A172 (cell line): ENCODE results near the gene PANK3. TPM values are rescaled to one million over a fixed set of nuclear protein-coding genes. Genes with fewer than 3 reads are reported as not detected.
"Not testable (repeated sequence)": the region's sequence is repeated elsewhere in the genome, so short reads cannot be mapped to it uniquely, and the experiment has no call there.

Experiments used
- DNase-seq: peaks from one replicate; pipeline ENCODE4 v3.0.0-alpha.2; 2015; ENCODE audit warnings: low spot score
- total RNA-seq: library from RNA; depleted of rRNA; stranded (reverse); fragments of >200 nt; shearing (Covaris generic); gene quantifications from 2 replicates; pipeline ENCODE4 v1.2.3, GENCODE V29; 2014

Gene PANK3
- total RNA-seq, 1 experiment from 2014 or later = 62.3 TPM

DNA sequence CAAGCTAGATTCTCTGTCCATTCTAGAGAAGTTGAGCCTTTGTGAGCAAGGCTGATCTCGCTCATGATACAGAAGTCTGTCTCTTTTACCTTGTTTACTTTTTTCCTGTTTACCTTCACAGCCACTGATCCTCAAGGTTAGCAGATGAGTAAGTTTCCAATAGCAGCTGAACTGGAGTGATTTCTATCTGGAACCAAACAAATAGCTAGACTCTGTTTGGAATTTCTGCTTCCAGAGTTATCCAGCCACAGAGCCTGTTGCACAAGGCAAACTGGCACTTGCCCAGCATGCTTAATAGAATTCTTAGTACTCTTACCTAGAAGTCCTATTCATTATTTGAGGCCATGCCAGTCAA lies 12.8 kb upstream of the PANK3 start:
- no peak for DNase-seq

DNA sequence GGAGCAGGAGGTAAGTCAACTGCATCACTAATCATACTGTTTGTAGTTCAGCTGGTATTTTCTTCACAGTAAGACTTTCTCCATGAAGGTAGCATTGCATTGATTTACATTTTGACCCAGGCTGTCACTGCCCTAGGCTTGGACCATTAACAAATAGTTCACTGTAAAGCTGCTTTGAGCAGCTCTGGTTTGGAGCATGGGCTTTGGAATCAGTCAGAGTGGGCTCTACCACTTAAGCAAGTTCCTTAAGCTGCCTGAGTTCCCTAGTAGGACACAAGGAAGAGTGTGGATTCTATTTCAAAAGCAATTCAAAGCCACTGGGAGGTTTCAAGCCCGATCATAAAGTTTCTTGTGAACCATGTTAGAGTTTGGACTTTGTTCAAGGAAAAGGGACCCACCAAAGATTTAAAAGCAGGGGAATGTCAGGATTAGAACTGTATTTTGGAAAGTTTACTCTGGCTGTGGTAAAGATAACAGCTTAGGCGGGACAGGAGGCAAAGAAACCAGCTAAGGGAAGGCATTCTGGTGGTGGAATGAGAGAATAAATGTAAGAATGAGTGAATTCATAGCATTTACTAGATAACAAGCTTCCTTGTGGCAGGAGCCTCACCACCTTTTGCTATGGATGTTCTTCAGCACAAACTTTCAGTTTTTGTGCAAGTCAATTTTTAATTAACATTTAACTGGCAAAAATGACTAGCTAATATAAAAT lies 12.3 kb upstream of the PANK3 start:
- DNase-seq = no peak

DNA sequence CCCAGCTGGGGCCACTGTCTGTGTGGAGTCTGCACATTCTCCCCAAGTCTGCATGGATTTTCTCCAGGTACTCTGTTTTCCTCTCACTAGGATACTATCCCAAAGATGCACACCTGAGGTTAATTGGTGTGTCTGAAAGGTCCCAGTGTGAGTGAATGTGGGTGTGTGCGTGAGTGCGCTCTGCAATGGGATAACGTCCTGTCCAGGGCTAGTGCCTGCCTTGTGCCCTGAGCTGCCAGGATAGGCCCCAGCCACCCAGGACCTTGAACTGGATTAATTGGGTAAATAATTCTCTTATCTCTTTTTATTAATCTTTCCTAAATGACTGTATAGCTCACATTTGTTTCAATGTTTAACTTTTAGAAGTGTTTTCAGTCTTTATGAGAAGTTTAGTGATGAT lies 11.5 kb upstream of the PANK3 start:
- no peak for DNase-seq

DNA sequence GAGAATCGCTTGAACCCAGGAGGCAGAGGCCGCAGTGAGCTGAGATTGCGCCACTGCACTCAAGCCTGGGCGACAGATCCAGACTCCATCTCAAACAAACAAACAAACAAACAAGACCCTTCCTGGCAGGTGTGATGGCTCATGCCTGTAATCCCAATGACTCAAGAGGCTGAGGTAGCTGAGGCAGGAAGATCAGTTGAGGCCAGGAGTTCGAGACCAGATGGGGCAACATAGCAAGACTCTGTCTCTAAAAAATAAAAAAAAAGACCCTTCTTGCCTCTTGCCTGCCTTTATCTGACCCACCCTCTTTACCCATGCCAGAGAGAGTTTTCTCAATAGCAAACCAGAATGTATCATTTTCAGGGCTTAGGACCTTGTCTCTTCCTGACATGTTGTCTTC lies 8.8 kb upstream of the PANK3 start:
- no peak for DNase-seq

DNA sequence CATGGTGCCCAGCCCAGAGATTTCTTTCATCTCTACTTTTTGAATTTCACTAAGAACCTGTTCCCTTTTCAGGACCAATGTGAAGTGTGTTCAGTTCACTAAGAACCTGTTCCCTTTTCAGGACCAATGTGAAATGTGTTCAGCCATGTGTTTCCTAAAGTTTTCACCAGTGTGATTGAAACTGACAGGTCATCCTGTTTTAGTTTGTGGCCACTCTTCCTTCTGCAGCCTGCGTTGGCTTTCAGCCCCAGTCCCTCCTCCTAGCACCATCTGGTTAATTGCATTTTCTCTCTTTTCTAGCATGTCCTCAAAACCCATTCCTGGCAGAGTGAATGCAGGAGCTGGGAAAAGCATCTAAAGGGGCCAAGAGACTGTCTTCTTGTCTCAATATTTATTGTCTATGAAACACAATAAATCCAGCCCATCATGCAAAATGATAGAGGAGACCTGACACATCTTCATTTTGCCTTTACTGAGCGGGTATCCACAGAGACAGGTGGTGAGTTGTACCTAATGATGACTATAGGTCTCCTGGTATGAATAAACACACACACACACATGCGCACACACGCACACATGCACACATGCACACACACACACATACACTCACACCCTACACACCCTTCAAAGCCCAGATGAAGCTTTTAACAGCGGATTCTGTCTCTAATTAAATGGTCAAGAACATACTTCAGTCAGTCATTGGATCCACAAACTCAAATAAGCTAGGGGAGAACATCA lies 6.1 kb upstream of the PANK3 start:
- no peak for DNase-seq

DNA sequence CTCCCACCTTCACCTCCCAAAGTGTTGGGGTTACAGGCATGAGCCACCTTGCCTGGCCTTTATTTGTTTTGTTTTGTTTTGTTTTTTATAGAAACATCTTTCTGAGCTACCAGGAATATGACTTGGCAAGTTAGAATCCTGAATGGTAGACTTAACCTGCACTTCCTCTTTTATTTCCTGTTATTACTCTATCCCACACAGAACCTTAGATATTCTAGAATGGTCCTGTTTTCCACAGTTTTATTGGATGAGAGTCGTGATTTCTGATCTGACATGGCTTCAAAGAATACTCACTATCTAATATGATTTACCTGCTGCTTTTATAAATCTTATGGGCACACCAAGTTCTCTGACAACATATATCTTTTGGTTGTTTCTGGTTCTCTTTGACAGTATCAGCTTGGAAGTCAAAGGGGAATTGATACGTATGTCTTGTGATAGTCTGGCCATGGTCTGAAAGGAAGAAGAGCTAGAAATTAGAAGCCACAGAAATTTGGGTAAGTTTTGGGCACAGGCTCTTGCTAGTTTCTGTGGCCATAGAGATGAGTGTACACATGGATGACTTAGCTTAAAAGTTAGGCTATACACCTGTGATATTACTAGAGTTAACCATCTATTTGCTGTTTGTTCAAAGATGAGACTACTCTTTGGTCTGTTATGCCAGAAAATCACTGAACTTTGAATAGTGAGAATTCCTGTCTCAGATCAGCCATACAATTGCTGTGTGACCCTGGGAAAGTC lies 4.7 kb upstream of the PANK3 start:
- no peak for DNase-seq

DNA sequence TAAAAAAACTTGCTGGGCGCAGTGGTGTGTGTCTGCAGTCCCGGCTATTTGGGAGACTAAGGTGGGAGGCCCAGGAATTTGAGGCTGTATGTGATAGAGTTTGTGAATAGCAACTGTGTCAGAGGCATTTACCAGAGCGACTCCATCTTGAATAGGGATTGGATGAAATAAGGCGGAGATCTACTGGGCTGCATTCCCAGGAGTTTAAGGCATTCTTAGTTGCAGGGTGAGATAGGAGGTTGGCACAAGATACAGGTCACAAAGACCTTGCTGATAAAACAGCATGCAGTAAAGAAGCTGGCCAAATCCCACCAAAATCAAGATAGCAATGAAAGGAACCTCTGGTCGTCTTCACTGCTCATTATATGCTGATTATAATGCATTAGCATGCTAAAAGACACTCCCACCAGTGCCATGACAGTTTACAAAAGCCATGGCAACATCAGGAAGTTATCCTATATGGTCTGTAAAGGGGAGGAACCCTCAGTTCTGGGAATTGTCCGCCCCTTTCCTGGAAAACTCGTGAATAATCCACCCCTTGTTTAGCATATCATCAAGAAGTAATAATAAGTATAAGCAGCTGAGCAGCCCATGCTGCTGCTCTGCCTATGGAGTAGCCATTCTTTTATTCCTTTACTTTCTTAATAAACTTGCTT lies 1.8 kb upstream of the PANK3 start:
- not testable (repeated sequence) for DNase-seq

DNA sequence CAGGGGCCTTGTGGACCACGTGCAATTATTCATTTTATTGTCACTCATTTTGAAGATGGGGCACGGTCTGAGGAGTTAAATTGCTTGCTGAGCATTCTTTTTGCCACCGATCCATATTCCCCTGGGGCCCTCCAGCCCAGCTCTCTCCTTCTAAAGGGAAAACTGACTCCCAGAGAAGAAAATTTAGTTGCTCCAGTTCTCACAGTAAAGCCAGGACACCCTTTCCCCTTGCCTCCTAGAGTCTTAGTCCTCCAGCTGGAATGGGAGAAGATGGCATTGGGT lies 1.0 kb upstream of the PANK3 start:
- DNase-seq = no peak

DNA sequence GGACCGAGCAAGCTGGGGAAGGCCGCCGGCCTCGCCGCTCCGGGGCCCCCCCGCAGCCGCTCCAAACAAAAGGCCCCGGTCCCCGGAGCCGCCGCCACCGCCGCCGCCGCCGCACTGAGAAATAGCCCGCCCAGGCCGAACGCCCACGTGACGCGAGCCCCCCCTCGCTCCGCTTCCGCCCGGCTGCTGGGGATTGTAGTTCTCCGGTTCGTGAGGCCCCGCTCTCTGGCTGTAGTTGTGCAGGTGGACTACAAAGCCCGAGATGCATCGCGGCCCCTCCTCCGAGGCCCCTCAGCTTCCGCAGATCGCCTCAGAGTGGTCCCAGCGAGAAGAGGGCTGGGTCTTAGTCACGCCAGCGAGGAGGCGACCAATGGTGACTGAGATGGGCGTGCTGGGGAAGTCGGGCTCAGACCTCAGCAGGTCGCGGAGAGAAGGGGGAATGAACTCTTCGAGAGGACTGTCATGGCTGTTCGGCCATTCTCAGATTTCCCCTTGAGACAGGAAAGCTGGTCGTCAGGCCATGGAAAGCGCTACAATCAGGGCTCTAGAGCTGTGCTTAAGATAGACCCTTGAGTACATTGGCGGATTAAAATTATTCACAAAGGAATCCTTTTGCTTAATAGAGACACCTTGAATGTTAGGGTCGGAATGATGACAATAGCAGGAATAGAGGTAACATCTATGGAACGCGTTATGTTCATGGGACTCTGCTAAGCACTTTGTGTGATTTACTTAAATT lies 489 bp upstream of the PANK3 start:
- DNase-seq = peak; percentile 99

DNA sequence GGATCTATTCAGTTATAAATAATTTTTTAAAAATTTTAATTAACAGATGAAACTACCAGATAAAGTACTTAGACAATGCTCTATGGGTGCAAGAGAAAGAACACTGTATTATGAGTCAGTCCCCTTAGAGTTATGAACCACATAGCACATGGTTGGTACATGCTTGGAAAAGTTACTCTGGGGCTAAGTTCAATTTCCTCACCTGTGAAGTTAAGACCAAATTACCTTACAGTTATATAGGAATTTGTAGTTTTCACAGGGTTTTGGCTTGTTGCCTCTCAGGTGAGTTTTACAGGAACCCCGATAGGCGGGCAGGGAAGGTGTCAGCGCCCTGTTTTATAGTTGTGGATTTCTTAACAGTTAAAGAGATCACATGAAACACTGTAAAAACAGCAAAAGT lies 1.2 kb downstream of the PANK3 start:
- peak; percentile 10 for DNase-seq

DNA sequence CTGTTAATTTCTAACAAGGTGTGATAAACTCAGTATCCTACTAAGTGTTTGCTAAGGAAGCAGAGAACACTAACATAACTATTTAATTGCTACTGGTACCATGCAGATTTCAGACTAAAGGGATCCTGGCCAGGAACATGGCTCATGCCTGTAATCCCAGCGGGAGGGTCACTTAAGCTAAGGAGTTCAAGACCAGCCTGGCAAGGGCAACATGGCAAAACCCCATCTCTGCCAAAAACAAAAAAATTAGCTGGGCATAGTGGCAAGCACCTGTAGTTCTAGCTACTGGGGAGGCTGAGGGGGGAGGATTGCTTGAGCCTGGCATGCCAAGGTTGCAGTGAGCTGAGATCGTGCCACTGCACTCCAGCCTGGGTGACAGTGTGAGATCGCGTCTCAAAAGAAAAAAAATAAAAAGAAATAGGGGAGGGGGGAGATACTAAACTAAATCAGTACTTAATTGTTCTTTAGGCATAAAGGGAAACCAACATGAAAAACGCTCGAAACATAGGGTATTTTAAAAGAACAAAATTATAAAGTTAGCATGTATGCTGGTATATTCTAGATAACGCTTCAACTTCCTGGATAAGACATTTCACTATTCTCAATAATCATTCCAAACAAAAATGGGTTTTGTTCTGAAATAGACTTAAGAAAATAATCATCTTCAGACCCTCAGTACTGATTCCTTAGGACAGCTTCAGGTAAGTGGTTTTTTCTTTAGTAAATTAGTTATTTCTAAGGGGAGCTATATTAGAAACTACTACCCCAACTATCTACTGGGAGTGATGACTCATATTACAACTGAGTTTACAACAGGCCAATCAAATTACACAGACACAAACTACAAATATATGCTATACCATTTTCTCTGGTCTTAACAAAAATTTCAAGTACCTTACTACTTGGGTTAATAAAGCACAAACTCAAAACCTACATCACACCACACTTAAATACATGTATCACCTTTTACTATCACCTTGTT lies 3.5 kb downstream of the PANK3 start:
- no peak for DNase-seq

DNA sequence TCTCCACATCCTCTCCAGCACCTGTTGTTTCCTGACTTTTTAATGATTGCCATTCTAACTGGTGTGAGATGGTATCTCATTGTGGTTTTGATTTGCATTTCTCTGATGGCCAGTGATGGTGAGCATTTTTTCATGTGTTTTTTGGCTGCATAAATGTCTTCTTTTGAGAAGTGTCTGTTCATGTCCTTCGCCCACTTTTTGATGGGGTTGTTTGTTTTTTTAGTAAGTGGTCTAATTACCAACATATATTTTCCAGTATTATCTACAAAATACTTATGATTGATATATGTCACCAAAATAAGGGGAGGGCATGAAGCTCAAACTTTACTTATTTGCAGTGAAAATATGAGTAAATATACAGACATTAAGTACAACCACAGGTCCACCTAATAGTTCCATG lies 5.0 kb downstream of the PANK3 start:
- not testable (repeated sequence) for DNase-seq

DNA sequence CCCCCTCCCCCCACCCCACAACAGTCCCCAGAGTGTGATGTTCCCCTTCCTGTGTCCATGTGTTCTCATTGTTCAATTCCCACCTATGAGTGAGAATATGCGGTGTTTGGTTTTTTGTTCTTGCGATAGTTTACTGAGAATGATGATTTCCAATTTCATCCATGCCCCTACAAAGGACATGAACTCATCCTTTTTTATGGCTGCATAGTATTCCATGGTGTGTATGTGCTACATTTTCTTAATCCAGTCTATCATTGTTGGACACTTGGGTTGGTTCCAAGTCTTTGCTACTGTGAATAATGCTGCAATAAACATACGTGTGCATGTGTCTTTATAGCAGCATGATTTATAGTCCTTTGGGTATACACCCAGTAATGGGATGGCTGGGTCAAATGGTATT lies 5.5 kb downstream of the PANK3 start:
- DNase-seq = not testable (repeated sequence)

DNA sequence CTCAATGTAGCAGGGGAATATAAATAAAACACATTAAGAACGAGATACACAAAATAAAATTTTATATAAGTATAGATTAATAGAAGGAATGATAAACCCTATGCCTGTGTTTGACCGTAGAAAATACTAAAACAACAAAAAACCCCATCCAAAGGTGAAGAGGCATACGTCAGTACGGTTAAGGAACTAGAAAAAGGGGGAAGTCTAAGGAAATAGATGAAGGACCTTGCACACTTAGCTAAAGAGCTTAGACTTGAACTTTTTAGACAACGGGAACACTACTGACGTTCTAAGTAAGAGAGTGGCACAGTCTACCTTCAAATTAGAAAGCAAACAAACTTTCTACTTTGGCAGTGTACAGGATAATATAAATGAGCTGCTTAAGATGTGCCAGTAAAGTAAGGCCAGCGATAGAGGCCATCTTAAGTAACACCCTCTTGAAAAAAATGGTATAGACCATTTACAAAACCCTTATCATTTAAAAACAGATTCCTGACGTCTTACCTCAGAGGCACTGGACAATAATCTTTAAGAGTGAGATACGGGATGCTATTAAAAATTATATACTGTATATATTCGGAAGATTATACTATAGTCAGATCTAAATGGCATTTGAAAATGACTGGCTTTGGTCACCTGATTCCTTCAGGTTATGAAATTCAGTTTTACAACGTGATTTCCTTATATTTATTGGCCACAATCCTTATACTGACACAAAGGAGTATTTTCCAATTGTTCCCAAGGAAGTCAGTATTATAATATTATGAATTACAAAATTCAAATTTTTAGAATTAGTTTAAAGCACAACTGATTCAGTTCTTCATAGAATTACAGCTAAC lies 8.5 kb downstream of the PANK3 start:
- no peak for DNase-seq

DNA sequence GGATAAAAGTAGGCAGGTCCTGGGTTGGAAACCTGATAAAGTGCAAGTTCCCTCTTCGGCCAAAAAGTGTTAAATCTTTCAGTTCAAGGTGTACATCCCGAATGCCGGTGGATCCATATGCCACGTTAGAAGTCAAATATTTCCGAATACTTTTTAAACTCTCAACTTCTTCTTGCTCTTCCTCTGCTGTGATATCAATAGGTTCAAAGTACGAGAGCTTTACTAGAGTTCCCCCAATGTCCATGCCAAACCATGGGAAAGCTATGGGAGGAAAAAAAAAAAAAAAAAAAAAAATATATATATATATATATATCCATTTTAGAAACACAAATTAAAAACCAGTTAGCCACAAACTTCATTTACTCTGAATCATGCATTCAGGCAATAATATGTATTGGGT lies 10.4 kb downstream of the PANK3 start:
- DNase-seq = no peak

DNA sequence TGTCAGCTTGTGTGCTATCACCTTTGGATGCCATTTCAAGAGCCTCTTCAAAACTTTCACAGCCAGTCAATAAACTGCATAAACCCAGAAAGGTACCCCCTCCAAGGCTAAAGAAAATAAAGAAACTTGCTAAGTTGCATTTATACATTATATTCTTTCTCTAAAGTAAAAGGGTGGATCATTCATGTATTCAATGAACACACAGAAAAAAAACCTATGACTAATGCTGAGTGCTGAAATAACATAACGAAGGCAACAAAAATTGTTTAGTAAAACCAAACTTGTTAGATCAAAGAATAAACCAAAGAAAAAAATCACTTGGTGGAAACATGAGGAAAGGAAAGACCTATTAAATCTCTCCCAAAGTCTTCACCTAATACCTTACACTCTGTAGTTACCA lies 15.2 kb downstream of the PANK3 start:
- DNase-seq = no peak

DNA sequence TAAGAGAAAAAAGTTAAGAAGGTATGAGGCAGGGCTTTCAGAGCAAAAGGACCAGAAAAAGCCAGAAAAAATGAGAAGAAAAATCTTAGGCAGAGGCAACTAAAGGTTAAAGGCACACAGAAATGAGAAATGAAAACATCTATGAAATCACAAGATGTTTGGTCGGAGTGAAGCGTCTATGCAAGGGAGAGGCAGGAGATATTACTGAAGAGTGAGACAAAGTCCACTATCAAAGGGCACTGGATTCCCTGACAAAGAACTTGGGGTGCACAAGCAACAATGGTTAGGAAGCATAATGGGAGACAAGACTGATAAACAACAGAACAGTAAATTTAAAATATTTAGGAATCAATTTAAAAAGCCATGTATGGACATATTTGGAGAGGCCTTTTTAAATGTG lies 16.9 kb downstream of the PANK3 start:
- no peak for DNase-seq

DNA sequence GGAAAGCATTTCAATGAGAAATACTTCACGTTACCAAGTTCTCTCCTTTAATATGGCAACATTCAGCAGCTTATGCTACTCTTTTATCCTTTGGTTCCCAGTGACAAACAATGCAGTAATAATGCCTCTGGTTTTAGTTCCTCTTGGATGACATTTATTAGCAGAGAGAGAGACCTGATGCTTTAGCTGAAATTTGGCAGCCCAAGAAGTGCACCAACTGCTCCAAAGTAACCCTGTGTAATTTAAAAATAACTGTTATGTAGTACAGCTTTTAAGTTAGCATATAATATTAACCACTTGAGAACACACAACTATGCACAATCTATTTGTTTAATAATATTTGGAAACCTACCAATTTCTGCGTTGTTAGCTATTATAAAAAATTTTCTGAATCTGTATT lies 21.8 kb downstream of the PANK3 start:
- no peak for DNase-seq

DNA sequence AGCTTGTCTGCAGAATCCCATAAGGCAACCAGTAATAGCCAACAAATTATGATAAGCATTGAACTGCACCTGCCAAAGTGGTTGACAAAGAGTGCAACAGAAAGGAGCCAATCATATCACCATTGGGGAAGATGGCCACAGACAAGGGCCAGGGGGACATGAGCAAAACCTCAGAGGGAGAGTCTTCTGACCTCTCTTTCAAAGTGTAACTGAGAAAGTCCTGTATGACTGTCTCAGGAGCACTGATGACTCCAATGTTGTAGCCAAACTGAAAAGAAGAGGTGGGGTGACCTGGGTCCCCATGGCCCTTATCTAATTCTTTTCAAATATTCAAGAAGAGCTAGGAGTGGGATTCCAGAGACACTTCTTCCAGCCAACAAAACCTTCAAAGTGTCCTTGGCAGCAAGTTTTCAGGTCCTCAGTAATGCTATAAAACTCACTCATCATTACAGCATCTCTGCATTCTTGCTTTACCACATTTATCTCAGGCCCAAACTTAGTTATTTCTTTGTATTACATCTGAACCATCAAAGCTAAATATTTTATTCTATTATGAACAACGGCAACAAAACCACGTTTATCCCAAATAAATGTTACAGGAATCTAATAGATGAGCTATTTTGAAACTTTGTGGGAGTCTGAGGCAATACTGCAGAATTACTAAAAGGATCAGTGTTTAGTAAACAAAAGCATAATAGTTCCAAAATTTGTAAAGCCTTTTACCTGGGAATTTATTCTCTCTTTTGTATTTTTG lies 25.6 kb downstream of the PANK3 start:
- DNase-seq = no peak
